Measurements from ENCODE around the gene BANP.
"Not testable (repeated sequence)": the region's sequence is repeated elsewhere in the genome, so short reads cannot be mapped to it uniquely, and the experiment has no call there.

DNA sequence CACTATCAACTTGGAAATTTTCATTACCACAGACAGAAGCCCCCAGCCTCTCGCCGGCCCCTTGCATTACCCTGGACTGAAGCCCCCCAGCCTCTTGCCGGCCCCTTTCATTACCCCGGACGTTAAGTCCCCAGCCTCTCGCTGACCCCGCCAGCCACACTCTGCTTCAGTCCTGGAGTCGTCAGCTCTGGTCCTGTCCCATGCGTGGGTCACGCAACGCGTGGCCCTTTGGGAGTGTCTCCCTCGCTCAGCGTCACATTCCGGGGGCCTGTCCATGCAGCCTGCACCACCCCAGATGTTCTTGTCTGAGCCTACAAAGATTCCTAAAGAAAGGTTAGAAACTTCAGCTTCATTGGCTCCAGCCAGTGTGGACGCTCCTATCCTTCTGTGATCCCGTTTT is 153.1 kb downstream of the BANP start:
- TF ChIP-seq, protein P1, sequence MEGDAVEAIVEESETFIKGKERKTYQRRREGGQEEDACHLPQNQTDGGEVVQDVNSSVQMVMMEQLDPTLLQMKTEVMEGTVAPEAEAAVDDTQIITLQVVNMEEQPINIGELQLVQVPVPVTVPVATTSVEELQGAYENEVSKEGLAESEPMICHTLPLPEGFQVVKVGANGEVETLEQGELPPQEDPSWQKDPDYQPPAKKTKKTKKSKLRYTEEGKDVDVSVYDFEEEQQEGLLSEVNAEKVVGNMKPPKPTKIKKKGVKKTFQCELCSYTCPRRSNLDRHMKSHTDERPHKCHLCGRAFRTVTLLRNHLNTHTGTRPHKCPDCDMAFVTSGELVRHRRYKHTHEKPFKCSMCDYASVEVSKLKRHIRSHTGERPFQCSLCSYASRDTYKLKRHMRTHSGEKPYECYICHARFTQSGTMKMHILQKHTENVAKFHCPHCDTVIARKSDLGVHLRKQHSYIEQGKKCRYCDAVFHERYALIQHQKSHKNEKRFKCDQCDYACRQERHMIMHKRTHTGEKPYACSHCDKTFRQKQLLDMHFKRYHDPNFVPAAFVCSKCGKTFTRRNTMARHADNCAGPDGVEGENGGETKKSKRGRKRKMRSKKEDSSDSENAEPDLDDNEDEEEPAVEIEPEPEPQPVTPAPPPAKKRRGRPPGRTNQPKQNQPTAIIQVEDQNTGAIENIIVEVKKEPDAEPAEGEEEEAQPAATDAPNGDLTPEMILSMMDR (IDR thresholded peaks at IDR 0.05): not testable (repeated sequence)
- not testable (repeated sequence) for TF ChIP-seq POLR2A (IDR thresholded peaks at IDR 0.05)
